Natural killer cell treated with Interleukin-12 subunit alpha and Interleukin-12 subunit beta and Interleukin-15 and Interleukin-18, amount 100 ng/mL, for 72 hours (primary cell): ENCODE data around the gene RND1. TPM values are rescaled to one million over a fixed set of nuclear protein-coding genes. Genes with fewer than 3 reads are reported as not detected.

Source experiments
- ATAC-seq, 2 donors: fragments of 150-1000 bp; cut with Tn5 transposase in 1 of 2; sonication (Bioruptor Pico), chemical (Tn5 transposase) in 1 of 2; 2 replicates each; pipeline ENCODE4 v1.10.0; 2021
- DNase-seq: peaks from one replicate; pipeline ENCODE4 v3.0.0; 2022; ENCODE audit warnings: low spot score
- H3K27ac Mint-ChIP-seq, 2 donors: 1 replicate in 1 of 2; 2 replicates in 1 of 2; pipeline ENCODE4 v1.8.0; 2022; ENCODE audit warnings: mixed read lengths in 2 of 2, mild to moderate bottlenecking in 1 of 2, moderate library complexity in 1 of 2
- H3K27me3 Mint-ChIP-seq, 2 donors: 1 replicate in 1 of 2; 2 replicates in 1 of 2; pipeline ENCODE4 v1.8.0; 2022; ENCODE audit warnings: mixed read lengths in 2 of 2
- H3K36me3 Mint-ChIP-seq: one replicate; pipeline ENCODE4 v1.8.0; 2022; ENCODE audit warnings: mixed read lengths
- H3K4me1 Mint-ChIP-seq, 2 donors: 1 replicate in 1 of 2; 2 replicates in 1 of 2; pipeline ENCODE4 v1.8.0; 2022; ENCODE audit warnings: low read depth in 2 of 2, mixed read lengths in 2 of 2, mild to moderate bottlenecking in 1 of 2
- H3K4me3 Mint-ChIP-seq: one replicate; pipeline ENCODE4 v1.8.0; 2022; ENCODE audit warnings: mixed read lengths
- H3K9me3 Mint-ChIP-seq: 2 replicates; pipeline ENCODE4 v1.8.0; 2022; ENCODE audit warnings: mixed read lengths
- total RNA-seq, 2 donors: library from RNA; stranded (reverse); gene quantifications; one replicate each; pipeline ENCODE4 v1.2.3, GENCODE V29; 2022

The RND1 gene
- total RNA-seq, 2 donors from 2014 or later, result 3.4 to 3.7 TPM

- ATAC-seq (peak; percentile 73 to 74), DNase-seq (peak; percentile 83)
- Mint-ChIP-seq H3K4me3 (peak within 1 kb of the TSS; percentile 94), H3K36me3 (no peaks in the 10 kb centered on the region), H3K9me3 (no peaks in the 10 kb centered on the region), H3K27ac (peak within 1 kb of the TSS in 1 of 2 donors; percentile 69), H3K4me1 (peaks cover 24 to 32% of the 10 kb centered on the region in 2 donors), H3K27me3 (peaks cover 0 to 9% of the 10 kb centered on the region in 2 donors)
Observed at GRCh38 chr12:48817873-48818830, 47.5 kb downstream of the RND1 start, which contains the start of gene CACNB3. Gene CACNB3 (plus strand): TSS chr12:48818496. CDS start chr12:48818930, 434 bp downstream.

GRCh38 chr12:48816143-48816854, 49.4 kb downstream of the RND1 start:
- ATAC-seq (no peak), DNase-seq (no peak)
- peaks cover 0 to 9% of the 10 kb centered on the region in 2 donors for H3K27me3 Mint-ChIP-seq
- no peaks in the 10 kb centered on the region for H3K36me3 Mint-ChIP-seq
- H3K27ac Mint-ChIP-seq, result peak overlapping the region in 1 of 2 donors; percentile 23
- H3K4me1 Mint-ChIP-seq, result peaks cover 30 to 36% of the 10 kb centered on the region in 2 donors
- H3K4me3 Mint-ChIP-seq, result peak overlapping the region; percentile 94
- no peaks in the 10 kb centered on the region for H3K9me3 Mint-ChIP-seq

GRCh38 chr12:48815126-48816110, 50.3 kb downstream of the RND1 start:
- Mint-ChIP-seq H3K4me3 (peak overlapping the region; percentile 94), H3K9me3 (no peaks in the 10 kb centered on the region), H3K27me3 (peaks cover 0 to 9% of the 10 kb centered on the region in 2 donors), H3K4me1 (peaks cover 30 to 36% of the 10 kb centered on the region in 2 donors), H3K36me3 (no peaks in the 10 kb centered on the region), H3K27ac (peak overlapping the region; percentile 30 to 78)
- ATAC-seq (peak; percentile 63 to 65), DNase-seq (no peak)

- Mint-ChIP-seq H3K4me3 (peak overlapping the region; percentile 94), H3K4me1 (peaks cover 30 to 36% of the 10 kb centered on the region in 2 donors), H3K36me3 (no peaks in the 10 kb centered on the region), H3K9me3 (no peaks in the 10 kb centered on the region), H3K27ac (peak overlapping the region; percentile 30 to 78), H3K27me3 (peaks cover 0 to 9% of the 10 kb centered on the region in 2 donors)
- peak; percentile 90 to 93 for ATAC-seq
- peak; percentile 90 for DNase-seq
Observed at GRCh38 chr12:48814262-48815125, 51.2 kb downstream of the RND1 start.

- Mint-ChIP-seq H3K27me3 (peaks cover 0 to 9% of the 10 kb centered on the region in 2 donors), H3K4me3 (peak overlapping the region; percentile 94), H3K27ac (peak overlapping the region; percentile 30 to 78), H3K9me3 (no peaks in the 10 kb centered on the region), H3K4me1 (peaks cover 30 to 32% of the 10 kb centered on the region in 2 donors), H3K36me3 (no peaks in the 10 kb centered on the region)
- ATAC-seq, result no peak
- no peak for DNase-seq
Observed at GRCh38 chr12:48813465-48814261, 52.0 kb downstream of the RND1 start.

- DNase-seq (no peak), ATAC-seq (no peak)
- peak overlapping the region; percentile 45 to 76 for H3K27ac Mint-ChIP-seq
- peaks cover 0 to 9% of the 10 kb centered on the region in 2 donors for H3K27me3 Mint-ChIP-seq
- H3K4me1 Mint-ChIP-seq, result peaks cover 23 to 29% of the 10 kb centered on the region in 2 donors
- H3K36me3 Mint-ChIP-seq, result no peaks in the 10 kb centered on the region
- H3K4me3 Mint-ChIP-seq, result peak overlapping the region; percentile 13
- H3K9me3 Mint-ChIP-seq, result no peaks in the 10 kb centered on the region
Observed at GRCh38 chr12:48812389-48812788, 53.3 kb downstream of the RND1 start.

DNA sequence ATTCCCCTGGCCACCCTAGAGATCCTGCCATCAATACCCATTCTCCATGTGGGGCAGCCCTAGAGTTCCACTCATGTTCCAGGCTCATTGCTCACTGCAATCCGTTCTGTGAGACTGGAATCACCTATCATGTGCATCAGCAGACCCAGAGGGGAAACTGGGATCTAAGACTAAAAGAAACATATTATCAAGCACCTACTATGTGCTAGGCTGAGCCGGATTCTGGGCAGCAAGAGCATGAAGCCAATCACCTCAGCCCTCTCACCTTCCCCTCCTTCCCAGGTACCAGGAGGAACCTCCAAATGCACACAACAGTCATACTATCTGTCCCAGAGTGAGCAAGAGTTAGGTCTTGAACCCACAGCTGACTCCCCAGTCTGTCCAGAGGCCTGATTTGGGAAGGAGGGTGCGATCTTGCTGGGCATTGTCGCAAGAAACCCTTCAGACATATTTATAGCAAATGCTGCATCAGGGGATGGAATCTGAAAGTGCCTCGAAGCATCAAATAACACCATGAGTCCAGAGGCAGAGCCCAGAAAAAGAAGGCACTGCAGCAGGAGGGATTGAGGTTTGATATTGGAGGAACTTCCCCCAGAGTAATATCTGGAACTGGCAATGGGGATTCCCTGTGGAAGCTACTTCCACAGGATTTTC, 54.1 kb downstream of the RND1 start:
- no peak for ATAC-seq
- H3K36me3 Mint-ChIP-seq, result no peaks in the 10 kb centered on the region
- H3K27me3 Mint-ChIP-seq, result peaks cover 0 to 4% of the 10 kb centered on the region in 2 donors
- no peaks in the 10 kb centered on the region for H3K9me3 Mint-ChIP-seq
- peak overlapping the region; percentile 40 to 45 for H3K27ac Mint-ChIP-seq
- peaks cover 22 to 26% of the 10 kb centered on the region in 2 donors for H3K4me1 Mint-ChIP-seq
- no peak for DNase-seq
- H3K4me3 Mint-ChIP-seq, result no peak overlapping the region

DNA sequence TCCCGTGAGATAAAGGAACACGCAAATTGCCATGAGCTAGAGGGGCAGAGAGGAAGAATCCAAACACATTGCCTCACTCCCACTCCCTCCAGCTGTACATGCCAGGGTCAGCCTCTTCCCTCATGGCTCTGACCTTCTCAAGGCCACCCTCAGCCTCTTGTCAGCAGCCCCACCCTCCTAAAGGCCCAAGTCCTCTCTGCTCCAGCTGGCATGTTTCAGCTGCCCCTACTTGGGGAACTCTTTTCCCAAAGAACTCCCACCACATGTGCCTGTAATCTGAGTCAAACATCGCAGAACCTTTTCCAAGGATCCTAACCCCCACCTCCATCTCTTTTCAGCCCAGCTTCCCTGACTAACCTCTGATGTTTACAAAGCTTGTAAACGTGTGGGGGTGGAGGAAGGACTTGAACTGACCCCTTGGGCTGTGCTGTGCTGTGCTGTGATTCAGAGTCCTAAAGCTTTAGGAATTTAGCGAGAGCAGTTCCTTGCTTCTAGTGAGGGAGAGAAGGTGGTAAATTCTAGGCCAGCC, 54.7 kb downstream of the RND1 start:
- Mint-ChIP-seq H3K4me3 (no peak overlapping the region), H3K27ac (peak overlapping the region in 1 of 2 donors; percentile 40), H3K36me3 (no peaks in the 10 kb centered on the region), H3K27me3 (no peaks in the 10 kb centered on the region), H3K4me1 (peaks cover 21 to 27% of the 10 kb centered on the region in 2 donors), H3K9me3 (no peaks in the 10 kb centered on the region)
- ATAC-seq (no peak), DNase-seq (no peak)

DNA sequence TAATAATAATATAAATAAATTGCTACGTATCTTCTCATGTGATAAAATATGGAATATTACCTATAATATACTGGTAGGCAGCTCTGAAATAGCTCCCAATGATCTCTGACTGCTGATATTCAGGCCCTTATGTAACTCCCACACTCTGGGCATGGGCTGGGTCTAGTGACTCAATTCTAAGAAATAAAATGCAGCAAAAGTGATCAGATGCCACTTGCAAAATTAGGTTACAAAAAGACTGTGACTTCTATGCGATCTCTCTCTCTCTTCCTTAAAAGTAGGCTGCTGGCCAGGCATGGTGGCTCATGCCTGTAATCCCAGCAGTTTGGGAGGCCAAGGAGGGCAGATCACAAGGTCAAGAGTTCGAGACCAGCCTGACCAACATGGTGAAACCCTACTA, 57.7 kb downstream of the RND1 start:
- ATAC-seq (no peak), DNase-seq (no peak)
- Mint-ChIP-seq H3K4me3 (no peak overlapping the region), H3K27ac (no peak overlapping the region), H3K36me3 (no peaks in the 10 kb centered on the region), H3K27me3 (no peaks in the 10 kb centered on the region), H3K4me1 (peaks cover 17 to 23% of the 10 kb centered on the region in 2 donors), H3K9me3 (no peaks in the 10 kb centered on the region)
